Measurements from ENCODE around the gene FMO1.

DNA sequence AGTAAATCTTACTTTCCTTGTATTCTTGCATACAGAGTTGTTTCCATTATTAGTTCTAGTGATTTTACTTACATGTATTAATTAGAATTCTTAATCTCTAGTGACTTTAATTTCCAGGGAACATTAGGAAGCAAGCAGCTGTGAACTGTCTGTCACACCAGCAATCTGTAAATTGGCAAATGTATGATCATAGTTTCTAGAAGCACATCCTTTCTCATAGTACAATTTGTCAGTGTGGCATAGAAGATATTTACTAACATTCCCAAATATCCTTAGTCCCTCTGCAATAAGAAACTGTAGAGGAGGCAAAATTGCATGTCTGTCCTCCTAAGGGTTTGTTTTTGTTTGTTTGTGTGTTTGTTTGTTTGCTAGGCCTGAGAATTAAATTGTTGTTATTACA lies 17.0 kb upstream of the FMO1 start:
- TF ChIP-seq, protein P1, sequence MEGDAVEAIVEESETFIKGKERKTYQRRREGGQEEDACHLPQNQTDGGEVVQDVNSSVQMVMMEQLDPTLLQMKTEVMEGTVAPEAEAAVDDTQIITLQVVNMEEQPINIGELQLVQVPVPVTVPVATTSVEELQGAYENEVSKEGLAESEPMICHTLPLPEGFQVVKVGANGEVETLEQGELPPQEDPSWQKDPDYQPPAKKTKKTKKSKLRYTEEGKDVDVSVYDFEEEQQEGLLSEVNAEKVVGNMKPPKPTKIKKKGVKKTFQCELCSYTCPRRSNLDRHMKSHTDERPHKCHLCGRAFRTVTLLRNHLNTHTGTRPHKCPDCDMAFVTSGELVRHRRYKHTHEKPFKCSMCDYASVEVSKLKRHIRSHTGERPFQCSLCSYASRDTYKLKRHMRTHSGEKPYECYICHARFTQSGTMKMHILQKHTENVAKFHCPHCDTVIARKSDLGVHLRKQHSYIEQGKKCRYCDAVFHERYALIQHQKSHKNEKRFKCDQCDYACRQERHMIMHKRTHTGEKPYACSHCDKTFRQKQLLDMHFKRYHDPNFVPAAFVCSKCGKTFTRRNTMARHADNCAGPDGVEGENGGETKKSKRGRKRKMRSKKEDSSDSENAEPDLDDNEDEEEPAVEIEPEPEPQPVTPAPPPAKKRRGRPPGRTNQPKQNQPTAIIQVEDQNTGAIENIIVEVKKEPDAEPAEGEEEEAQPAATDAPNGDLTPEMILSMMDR (conservative IDR thresholded peaks at IDR 0.05 in 1 of 2, IDR thresholded peaks at IDR 0.05 in 1 of 2; ENCODE audit: extremely low read depth in 1 of 2, insufficient read depth in 1 of 2, low read depth in 1 of 2, low read length in 2 of 2), result no peak
- no peak for TF ChIP-seq EZH2 (IDR thresholded peaks at IDR 0.05; ENCODE audit: borderline replicate concordance, low read length)

Measured in mammary epithelial cell (primary cell).